ENCODE measurements around the gene FLII. TPM values are rescaled to one million over a fixed set of nuclear protein-coding genes. Genes with fewer than 3 reads are reported as not detected.

FLII gene
- 215 to 250 TPM (median 237 TPM) in 5 replicates for total RNA-seq (2022; extraction: Qiagen RNA extraction)

DNA sequence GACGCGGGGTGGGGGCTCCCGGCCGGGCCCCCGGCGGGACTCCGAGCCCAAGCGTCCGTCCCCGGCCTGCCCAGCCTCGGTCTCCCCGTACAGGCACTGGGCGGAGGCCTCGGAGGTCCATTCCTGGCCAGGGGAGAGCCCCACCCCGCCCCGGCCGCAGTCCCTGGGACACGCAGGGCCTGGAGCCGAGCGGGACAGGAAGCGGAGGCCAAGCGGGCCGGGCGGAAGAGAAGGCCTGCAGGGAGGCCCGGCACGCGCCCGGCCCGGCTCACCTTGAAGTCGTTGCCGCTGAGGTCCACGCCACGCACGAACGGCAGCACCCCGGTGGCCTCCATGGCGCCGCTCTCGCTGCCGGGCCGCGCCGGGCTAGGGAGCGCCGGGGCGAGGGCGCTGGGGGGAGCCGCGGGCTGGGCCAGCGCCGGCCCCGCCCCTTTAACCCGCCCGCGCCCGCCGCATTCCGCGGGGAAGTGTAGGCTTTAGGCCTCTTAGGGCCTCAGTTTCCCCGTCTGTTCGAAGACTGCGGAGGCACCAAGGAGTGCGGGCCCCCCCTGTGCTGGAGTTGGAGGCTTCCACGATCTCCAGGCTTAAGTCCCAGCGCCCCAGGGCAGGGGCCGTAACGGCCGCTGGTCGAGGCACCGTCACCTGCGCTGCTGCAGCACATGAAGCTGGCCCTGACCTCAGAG lies at the start of gene FLII:
TSS of gene FLII (minus strand) at position 383 of the 683 bp plus-strand sequence. CDS start at position 335, 48 bp downstream.

DNA sequence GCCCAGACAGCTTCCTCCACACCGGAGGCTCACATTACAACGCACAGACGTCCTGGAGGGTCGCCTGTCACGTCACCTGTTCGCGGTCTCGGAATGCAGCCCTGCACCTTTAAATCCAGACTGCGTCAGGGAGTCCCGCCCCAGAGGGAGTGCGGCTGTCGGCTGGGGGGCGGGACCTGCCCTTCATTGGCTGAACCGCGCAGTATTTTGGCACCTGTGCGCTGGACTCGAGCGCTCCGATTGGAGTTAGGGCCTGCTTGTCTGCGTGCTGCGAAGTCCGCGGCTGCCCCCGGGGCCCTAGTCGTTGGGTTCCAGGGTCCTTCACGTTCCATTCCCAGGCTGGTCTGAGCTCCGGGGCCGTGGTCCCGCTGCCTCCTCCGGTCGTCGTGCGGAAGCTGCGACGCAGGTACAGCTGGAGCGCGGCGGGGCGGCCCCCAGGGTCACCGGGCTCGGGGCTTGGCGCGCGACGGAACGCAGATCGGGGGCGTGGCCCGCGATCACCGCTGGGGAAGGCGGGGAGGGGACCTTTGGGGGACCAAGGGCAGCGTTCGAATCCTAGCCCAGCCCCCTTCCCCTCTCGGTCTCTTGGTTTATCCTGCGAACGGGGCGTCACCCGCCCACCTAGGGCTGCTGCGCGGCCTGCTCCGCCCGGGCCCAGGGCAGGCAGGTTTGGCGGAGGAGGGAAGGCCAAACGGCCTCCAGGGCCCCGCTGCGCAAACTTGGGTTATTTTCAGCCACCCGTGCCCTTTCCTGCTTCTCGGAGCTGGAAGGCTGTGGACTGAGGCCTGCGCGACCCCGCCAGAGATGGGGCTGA lies 2.0 kb upstream of the FLII start, which contains the start of gene MIEF2:
TSS of gene MIEF2 (plus strand) at position 331 of the 814 bp plus-strand sequence. CDS start 2,059 bp downstream, outside the sequence.

DNA sequence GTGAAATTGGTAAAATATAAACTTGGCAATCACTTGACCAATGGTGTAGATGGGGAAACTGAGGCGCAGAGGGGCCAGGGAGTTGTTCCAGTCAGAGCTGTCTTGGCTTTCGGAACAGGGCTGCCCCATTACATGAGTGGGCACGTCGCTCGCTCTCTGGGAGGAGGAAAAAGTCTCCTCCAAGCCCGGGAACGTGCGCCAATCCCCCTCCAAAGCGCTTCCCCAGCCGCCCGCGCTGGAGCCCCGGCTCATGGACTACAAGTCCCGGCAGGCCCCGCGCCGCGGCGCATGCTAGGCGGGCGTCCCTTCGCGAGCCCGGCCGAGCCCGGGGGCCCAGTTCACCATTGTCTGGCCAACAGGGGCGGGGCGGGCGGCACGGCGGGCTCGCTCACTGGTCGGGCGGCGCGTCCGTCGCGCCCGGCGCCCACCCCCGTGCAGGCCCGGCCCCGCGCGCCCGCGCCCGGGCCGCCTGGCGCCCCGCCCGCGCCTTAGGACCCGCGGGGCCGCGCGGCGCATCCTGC lies 33.4 kb downstream of the FLII start, which contains the start of gene LLGL1:
TSS of gene LLGL1 (plus strand) at position 515 of the 521 bp plus-strand sequence. CDS start 48 bp downstream, outside the sequence.

Other genes with a start within 250 kb of the FLII start
- 23.0 to 29.4 TPM (median 28.1 TPM) in 5 replicates for gene ATPAF2, start 219.6 kb downstream of the FLII start, total RNA-seq (2022; extraction: Qiagen RNA extraction)
- 9.2 to 11.4 TPM (median 10.9 TPM) in 5 replicates for gene GID4, start 219.3 kb downstream of the FLII start, total RNA-seq (2022; extraction: Qiagen RNA extraction)
- gene DRG2, start 170.8 kb downstream of the FLII start, total RNA-seq (2022; extraction: Qiagen RNA extraction) = 47.0 to 54.4 TPM (median 50.7 TPM) in 5 replicates
- gene MYO15A, start 150.0 kb downstream of the FLII start, total RNA-seq (2022; extraction: Qiagen RNA extraction) = 0.45 to 0.56 TPM (median 0.52 TPM) in 5 replicates
- 45.6 to 51.8 TPM (median 49.4 TPM) in 5 replicates for gene ALKBH5, start 74.9 kb downstream of the FLII start, total RNA-seq (2022; extraction: Qiagen RNA extraction)
- gene LLGL1, start 33.1 kb downstream of the FLII start, total RNA-seq (2022; extraction: Qiagen RNA extraction) = 12.5 to 16.9 TPM (median 15.6 TPM) in 5 replicates
- gene MIEF2, start 1.9 kb upstream of the FLII start, total RNA-seq (2022; extraction: Qiagen RNA extraction) = 7.8 to 12.0 TPM (median 10.7 TPM) in 5 replicates
- gene TOP3A, start 56.3 kb upstream of the FLII start, total RNA-seq (2022; extraction: Qiagen RNA extraction) = 30.6 to 37.4 TPM (median 32.8 TPM) in 5 replicates
- 13.4 to 15.5 TPM (median 15.0 TPM) in 5 replicates for gene SMCR8, start 56.6 kb upstream of the FLII start, total RNA-seq (2022; extraction: Qiagen RNA extraction)
- 43.3 to 47.5 TPM (median 46.8 TPM) in 5 replicates for gene SHMT1, start 104.8 kb upstream of the FLII start, total RNA-seq (2022; extraction: Qiagen RNA extraction)
- gene EVPLL, start 119.0 kb upstream of the FLII start, total RNA-seq (2022; extraction: Qiagen RNA extraction) = not detected in 5 replicates
- gene LGALS9C, start 218.1 kb upstream of the FLII start, total RNA-seq (2022; extraction: Qiagen RNA extraction) = not detected in 5 replicates